Lower lobe of right lung (tissue), 2 donors: ENCODE measurements around the gene PTGES3. TPM values are rescaled to one million over a fixed set of nuclear protein-coding genes. Genes with fewer than 3 reads are reported as not detected.
"Not testable (repeated sequence)": the region's sequence is repeated elsewhere in the genome, so short reads cannot be mapped to it uniquely, and the experiment has no call there.

Experiments used
- ATAC-seq, 2 donors: fragments of 200-7000 bp; cut with Tn5 transposase; one replicate each; pipeline ENCODE4 v1.9.1; 2020 to 2022; ENCODE audit warnings: mild to moderate bottlenecking in 2 of 2, moderate library complexity in 2 of 2
- DNase-seq: peaks from one replicate; pipeline ENCODE4 v3.0.0-alpha.2; 2020
- H3K27ac ChIP-seq: fragments of 200-600 bp; one replicate; pipeline ENCODE4 v1.8.0; 2022
- H3K27me3 ChIP-seq: fragments of 200-600 bp; one replicate; pipeline ENCODE4 v1.8.0; 2022; ENCODE audit warnings: low read depth
- H3K36me3 ChIP-seq: fragments of 200-600 bp; one replicate; pipeline ENCODE4 v1.8.0; 2022; ENCODE audit warnings: mild to moderate bottlenecking
- H3K4me1 ChIP-seq: fragments of 200-600 bp; one replicate; pipeline ENCODE4 v1.8.0; 2022
- H3K4me3 ChIP-seq: fragments of 200-600 bp; one replicate; pipeline ENCODE4 v1.8.0; 2022; ENCODE audit warnings: mild to moderate bottlenecking
- H3K9me3 ChIP-seq: fragments of 200-600 bp; one replicate; pipeline ENCODE4 v1.8.0; 2022
- CTCF ChIP-seq: fragments of 200-600 bp; IDR thresholded peaks from one replicate; pipeline ENCODE4 v1.8.0; 2022; ENCODE audit warnings: antibody characterized with exemption, mild to moderate bottlenecking
- intact Hi-C: fragments of 100-400 bp; cut with DNase I; formaldehyde crosslinking; loops from one replicate; pipeline ENCODE4 v1.11.0; 2022
- total RNA-seq: library from RNA; stranded (reverse); fragmentation: NEBNext Ultra II Directional; extraction: Animal tissue kit (Norgen Biotek cat#: 25700); gene quantifications from one replicate; pipeline ENCODE4 v1.2.1, GENCODE V29; 2021
- donor health status: DM: no; HTN: yes; CAD: no; lungs with severe emphysema.

Gene PTGES3
- total RNA-seq, 1 donor from 2014 or later, result 198 TPM

DNA sequence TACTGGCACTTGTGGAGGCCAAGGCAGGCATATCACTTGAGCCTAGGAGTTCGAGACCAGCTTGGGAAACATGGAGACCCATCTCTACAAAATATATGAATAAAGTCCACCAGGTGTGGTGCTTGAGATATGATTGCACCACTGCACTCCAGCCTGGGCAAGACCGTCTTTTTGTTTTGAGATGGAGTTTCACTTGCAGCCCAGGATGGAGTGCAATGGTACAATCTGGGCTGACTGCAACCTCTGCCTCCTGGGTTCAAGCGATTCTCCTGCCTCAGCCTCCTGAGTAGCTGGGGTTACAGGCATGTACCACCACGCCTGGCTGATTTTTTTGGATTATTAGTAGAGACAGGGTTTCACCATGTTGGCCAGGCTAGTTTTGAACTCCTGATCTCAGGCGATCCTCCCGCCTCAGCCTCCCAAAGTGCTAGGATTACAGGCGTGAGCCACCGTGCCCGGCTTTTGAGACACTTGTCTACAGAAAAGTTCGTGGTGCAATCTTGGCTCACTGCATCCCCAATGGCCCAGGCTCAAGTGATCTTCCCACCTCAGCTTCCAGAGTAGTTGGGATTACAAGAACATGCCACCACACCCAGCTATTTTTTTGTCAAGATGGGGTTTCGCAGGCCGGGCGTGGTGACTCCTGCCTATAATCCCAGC lies 26.0 kb downstream of the PTGES3 start:
- DNase-seq, result no peak
- TF ChIP-seq CTCF, result no peak
- Histone ChIP-seq H3K4me1 (no peaks in the 10 kb centered on the region), H3K4me3 (no peak overlapping the region), H3K27ac (no peak overlapping the region), H3K9me3 (no peaks in the 10 kb centered on the region), H3K27me3 (no peaks in the 10 kb centered on the region), H3K36me3 (peaks cover 59% of the 10 kb centered on the region)
- intact Hi-C loops, result no loop called here
- no peak for ATAC-seq

DNA sequence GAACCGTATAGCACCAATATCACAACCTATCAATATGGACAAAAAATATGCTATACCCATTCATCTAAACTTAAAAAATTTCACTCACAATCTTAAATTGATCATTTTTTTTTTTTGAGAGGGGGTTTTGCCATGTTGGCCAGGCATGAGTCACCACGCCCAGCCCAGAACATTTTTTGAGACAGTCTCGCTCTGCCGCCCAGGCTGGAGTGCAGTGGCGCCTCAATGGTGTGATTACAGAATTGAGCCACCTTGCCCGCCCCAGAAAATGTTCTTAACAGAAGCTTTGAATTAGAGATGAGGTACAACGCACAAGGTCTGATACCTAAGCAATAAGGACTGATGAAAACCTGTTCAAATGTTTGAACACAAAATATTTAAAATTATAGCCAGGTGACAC lies 26.5 kb downstream of the PTGES3 start:
- no peak for DNase-seq
- H3K27ac ChIP-seq, result no peak overlapping the region
- H3K9me3 ChIP-seq, result no peaks in the 10 kb centered on the region
- H3K36me3 ChIP-seq, result peaks cover 53% of the 10 kb centered on the region
- no peak for TF ChIP-seq CTCF
- no peaks in the 10 kb centered on the region for H3K27me3 ChIP-seq
- no peak for ATAC-seq
- H3K4me3 ChIP-seq, result no peak overlapping the region
- intact Hi-C loops, result no loop called here
- H3K4me1 ChIP-seq, result no peaks in the 10 kb centered on the region

DNA sequence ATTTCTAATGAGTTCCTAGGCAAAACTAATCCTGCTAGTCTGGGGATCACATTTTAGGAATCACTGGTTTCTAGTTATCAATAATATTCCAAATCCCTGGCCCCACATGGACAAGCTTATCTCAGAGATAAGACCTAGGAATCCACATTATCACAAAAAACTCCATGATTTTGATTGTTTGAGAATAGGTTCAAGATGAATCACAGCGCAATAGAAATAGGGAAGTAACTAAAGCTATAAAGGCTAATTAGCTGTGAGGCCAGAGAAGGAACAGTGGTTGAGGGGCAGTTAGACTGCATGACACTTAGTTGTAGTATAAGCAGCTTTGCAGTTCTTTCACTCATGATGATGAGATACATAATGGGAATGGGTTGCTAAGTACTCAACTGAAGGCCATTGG lies 29.2 kb downstream of the PTGES3 start:
- ATAC-seq, result no peak
- H3K4me1 ChIP-seq, result no peaks in the 10 kb centered on the region
- intact Hi-C loops, result no loop called here
- no peaks in the 10 kb centered on the region for H3K9me3 ChIP-seq
- no peak overlapping the region for H3K4me3 ChIP-seq
- DNase-seq, result no peak
- H3K36me3 ChIP-seq, result peaks cover 27% of the 10 kb centered on the region
- no peak for TF ChIP-seq CTCF
- H3K27me3 ChIP-seq, result no peaks in the 10 kb centered on the region
- no peak overlapping the region for H3K27ac ChIP-seq

- no peak for TF ChIP-seq CTCF
Measured at GRCh38 chr12:56657416-56658379, 30.4 kb downstream of the PTGES3 start.

DNA sequence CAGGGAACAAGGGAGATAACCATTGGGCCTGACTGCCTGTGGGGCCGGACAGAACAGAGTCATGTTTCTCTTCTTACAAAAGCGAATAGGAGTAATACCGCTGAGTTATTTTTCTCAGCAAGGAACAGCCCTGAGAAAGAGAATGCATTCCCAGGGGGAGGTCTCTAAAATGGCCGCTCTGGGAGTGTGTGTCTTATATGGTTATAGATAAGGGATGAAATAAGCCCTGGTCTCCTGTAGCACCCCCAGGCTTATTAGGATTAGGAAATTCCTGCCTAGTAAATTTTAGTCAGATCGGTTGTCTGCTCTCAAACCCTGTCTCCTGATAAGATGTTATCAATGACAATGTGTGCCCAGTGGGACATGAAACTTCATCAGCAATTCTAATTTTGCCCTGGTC lies 34.3 kb downstream of the PTGES3 start:
- H3K9me3 ChIP-seq, H3K4me3 ChIP-seq, intact Hi-C loops, DNase-seq, H3K4me1 ChIP-seq, H3K27ac ChIP-seq, ATAC-seq, H3K27me3 ChIP-seq, H3K36me3 ChIP-seq: not testable (repeated sequence)

More at GRCh38 chr12:56657416-56658379, 30.4 kb downstream of the PTGES3 start:
- ATAC-seq (no peak), DNase-seq (no peak)
- Histone ChIP-seq H3K27me3 (no peaks in the 10 kb centered on the region), H3K4me3 (no peak overlapping the region), H3K9me3 (no peaks in the 10 kb centered on the region), H3K27ac (no peak overlapping the region), H3K4me1 (no peaks in the 10 kb centered on the region), H3K36me3 (peaks cover 15% of the 10 kb centered on the region)
- intact Hi-C loops, result no loop called here

DNA sequence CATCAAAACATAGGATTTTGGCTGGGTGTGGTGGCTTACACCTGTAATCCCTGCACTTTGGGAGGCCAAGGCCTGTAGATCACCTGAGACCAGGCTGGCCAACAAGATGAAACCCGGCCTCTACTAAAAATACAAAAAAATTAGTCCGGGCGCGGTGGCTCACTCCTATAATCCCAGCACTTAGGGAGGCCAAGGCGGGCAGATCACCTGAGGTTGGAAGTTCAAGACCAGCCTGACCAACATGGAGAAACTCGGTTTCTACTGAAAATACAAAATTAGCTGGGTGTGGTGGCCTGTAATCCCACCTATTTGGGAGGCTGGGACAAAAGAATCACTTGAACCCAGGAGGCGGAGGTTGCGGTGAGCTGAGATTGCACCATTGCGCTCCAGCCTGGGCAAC lies 40.1 kb downstream of the PTGES3 start:
- H3K27me3 ChIP-seq, ATAC-seq, H3K27ac ChIP-seq, intact Hi-C loops, H3K4me3 ChIP-seq, DNase-seq, H3K9me3 ChIP-seq: not testable (repeated sequence)
- peaks cover 16% of the 10 kb centered on the region for H3K36me3 ChIP-seq
- peaks cover 25% of the 10 kb centered on the region for H3K4me1 ChIP-seq
